DMS153 treated with DMSO at 0.1 percent for 48 hours (cell line): ENCODE measurements around the gene LGR4.

ENCODE experiments used
- DNase-seq: peaks from one replicate; lab custom pipeline; 2025; ENCODE audit not compliant: unreplicated experiment; lab: John Stamatoyannopoulos, UW

LGR4 gene

DNA sequence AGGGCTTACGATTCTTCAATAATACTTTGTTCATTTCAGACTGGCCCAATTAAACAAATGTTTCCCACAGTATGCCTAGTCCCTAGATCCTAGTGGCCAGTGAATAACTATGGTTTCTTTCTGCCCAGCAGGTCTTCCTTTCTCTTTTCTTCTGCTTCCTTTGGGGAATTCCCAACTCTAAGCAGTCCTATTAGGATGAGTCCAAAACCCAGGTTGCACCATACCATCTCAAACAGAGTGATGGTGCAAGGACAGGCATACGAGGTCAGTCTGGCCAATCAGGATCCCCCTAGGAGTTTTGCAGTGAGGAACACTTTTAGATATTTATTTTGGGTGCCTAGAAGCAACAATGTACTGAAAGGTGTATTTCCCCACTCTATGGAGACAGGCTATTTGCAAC lies 68.2 kb downstream of the LGR4 start:
- DNase-seq, result no peak

DNA sequence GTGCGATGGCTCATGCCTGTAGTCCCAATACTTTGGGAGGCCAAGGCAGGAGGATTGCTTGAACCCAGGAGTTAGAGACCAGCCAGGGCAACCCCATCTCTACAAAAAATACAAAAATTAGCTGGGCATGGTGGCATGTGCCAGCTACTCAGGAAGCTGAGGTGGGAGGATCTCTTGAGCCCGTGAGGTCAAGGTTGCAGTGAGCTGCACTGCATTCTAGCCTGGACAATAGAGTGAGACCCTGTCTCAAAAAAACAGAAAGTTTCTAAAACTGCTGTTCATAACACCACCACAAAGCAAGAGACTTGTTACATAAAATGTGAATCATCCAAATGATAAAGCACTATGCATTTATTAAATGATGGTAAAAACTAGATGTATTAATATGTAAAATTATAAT lies 69.4 kb downstream of the LGR4 start:
- DNase-seq, result no peak

DNA sequence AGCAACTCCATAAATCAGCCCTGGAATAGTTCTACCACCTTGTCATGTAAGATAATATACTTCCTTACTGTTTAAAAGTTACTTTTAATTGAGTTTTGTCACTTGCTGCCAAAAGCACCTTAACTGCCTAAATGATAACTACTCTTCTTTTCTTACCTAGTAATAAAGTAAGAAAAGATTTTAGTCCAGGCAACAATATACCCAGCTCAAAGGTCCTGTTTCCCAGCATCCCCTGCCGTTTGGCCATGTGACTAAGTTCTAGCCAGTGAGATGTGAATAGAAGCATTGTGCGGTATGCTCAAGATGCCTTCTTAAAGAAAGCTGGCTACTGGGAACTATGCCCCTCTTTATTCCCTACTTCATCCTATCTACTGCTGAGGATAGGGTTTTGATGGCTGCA lies 70.1 kb downstream of the LGR4 start:
- no peak for DNase-seq

DNA sequence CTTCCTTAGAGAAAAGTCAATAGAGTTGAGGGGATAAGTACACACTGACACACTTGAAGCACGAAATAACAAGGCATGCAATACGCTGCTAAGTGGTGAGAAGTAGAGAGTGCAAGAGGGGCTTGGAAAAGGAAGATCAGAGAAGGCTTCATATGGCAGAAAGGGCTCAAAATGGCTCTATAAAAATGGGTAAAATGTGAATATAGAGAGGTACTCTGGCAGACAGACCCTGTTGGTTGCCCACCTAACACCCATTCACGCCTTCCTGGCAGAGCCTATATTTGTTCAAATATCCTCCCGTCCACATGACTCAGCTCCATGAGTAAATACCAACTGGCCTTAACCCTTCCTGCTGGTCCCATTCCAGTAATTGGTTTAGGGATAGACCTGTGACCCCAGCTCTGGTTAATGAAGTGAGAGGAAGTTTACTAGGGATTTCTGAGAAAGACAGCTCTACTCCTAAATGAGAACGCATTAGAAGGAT lies 70.7 kb downstream of the LGR4 start:
- DNase-seq, result no peak

DNA sequence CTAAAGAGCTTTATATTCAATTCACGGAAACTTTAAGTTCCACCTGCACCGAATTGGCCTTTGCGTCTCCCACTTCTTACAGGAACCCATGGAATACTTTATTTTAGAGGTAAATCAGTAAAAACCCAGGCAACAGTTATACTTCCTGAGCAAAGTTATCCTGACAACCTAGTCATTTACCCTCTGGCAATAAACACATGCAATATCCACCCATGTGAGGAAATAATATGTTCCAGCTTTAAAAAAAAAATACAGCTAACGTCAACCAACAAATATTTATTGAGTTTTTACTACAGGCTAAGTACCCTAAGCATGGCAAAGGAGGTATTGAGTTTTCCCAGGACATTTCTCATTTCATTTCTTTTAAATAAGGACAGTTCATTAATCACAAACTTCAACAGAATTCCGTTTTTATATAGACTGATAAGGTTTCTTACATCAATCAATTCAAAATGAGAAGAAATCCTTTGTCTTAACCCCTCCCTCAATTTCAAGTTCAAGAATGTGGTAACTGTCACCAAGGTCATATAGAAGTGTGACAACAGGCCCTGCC lies 71.2 kb downstream of the LGR4 start:
- no peak for DNase-seq

DNA sequence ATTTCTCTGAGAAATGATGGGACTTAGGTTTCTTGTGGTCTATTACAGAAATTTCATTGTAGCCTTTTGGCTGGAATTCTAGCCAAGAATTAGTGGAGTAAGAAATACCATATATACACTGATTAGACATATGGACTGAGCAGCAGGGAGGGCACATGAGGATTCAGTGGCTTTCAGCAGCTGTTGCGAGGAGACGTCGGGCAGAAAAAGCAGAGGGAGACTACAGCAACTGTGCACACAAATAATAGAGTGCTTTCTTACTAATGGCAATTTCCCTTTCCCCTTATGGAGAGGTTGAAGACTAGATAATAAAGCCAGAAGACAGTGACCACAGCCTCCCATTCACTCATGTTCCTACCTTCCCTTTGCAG lies 74.2 kb downstream of the LGR4 start:
- no peak for DNase-seq

DNA sequence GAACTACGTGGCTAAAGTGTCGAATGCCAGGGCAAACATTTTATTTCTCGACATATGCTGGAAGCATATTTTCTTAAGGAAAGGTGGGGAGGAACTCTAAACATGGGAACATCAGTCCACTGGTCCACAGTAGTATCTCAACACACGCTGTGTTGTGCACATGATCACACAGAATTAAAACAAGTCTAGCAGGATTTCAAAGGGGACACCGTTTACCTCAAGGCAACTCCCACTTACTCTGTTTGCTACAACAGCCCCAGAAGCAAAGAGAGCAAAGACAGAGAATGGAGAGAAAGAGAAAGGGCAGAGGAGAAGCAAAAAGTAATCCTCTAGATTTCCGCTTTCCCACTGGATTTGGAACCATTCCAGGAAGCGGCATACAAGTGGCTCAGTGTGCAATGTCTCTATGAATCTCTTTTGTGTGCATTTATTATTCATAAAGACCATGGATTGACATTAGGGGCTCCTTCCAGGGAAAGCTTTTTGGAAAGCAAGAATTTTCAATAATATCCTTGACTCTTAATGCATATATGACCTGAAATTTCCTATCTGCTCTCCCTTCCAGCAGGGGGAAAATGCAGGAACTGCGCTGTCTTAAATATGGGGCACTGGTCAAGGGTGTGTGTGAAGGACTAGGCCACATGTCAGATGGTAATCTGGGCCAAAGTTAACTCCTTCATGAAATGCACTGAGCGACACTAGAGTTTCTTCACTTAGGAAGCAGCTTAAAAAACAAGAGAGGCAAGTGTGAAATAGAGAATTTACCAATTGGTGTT lies 74.8 kb downstream of the LGR4 start:
- DNase-seq, result no peak

DNA sequence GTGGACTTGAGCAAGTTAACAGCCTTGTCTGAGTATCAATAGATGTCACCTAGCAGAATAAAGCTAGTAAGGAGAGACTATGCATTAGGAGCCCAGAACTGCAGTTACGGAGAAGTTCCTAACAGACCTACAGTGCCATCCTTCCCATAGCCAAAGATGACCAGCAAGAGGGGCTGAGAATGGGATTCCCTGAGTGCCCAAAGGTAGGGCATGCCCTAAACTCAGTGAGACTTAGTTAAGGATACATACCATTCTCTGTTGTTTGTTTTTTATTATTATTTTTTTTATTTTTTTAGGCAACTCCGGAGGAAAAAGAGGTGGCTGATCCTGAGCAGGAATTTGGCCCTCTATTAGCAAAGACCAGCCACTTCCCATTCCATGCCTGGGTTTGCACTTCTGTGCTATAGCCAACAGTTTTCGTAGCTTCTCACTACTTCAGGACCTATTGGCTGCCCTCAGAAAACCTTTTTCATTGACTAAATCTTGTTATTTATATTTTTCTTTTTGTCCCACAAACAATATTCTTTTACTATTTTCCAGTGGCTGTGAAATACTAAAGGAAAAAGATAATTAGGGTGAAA lies 76.2 kb downstream of the LGR4 start:
- DNase-seq, result no peak

DNA sequence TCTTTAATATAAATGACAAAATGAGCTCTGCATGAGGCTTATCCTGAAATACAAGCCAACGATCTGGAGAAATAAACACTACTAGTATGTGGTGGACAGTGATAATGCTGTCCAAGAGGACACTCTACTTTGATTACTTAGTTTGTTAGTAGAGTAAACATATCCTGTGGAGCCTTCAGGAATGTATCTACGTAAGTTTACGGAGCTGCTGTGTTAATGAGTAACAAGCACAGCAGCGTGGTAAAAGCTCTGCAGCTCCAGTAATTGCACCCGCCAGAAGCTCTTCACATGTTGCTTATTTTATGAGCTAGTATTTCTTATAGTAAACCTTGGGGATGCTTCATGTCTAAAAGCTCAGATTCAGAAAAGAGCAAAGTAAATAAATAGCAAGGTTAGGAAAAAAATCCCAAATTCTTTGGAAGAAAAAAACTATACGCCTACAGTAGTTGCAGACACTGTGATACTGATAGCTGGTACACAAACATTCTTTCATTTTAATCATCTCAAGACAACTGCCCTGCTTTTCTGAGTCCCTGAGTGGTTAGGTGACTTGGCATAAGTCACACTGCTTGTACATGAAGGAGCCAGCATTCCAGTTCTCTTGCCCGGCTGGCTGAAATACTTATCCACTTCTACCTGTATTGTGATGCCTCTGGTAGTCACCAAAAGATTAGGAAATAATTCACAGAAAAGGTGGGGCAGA lies 76.9 kb downstream of the LGR4 start:
- no peak for DNase-seq

DNA sequence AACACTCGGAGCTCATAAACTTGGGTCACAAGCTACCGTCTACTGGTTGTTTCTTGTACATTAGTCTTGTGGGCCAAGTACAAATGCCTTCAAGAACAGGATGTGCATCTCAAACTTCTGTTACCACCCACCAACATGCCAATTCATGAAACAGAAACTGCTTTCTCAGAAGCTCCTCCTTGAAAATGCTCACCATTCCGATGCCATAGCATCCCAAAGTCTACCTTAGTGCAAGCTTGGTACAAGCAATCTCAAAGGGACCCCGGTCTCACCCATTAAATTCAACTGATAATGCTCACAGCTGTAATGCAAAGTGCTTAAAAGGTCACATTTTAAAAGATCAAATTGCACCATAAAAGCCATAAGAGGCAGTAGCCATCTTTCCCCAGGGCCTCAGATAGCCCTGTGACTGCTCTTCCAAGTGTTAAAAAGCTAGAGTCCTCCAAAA lies 77.8 kb downstream of the LGR4 start:
- no peak for DNase-seq

DNA sequence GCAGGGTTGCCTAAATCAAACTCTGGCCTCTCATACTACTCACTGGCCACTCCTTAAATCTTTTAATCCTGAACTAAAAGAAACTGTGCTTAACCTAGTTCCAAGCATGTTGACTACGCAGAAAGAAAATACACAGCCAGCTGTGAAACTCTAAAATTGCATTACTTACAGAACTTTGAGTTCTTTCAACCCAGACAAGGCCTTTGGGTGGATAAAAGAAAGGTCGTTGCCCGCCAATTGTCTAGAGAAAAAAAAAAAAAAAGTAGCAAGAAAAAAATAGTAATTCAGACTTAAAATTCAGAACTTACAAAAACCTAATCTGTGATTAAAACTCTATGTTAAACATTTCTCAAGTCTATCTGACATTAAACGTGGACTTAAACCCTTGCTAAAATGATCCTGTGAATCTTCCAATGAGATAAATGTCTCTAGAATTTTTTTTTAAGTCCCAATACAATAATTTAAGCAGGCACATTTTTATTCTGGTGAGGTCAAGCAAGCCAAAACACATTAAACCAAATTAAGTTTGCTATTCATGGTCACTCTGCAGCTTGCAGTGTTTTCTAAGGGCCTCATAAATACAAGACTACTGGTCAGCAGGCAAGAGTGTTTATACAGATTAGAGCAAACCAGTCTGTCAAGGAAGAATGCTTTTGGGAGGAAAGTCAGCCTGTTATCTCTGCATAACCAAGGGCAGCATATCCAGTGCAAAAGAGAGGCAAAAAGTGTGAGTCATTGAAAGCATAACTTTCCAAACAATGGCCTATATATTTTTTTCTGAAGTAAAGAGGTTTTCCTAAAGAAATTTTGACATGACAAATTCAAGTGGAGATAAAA lies 80.1 kb downstream of the LGR4 start:
- DNase-seq, result no peak

DNA sequence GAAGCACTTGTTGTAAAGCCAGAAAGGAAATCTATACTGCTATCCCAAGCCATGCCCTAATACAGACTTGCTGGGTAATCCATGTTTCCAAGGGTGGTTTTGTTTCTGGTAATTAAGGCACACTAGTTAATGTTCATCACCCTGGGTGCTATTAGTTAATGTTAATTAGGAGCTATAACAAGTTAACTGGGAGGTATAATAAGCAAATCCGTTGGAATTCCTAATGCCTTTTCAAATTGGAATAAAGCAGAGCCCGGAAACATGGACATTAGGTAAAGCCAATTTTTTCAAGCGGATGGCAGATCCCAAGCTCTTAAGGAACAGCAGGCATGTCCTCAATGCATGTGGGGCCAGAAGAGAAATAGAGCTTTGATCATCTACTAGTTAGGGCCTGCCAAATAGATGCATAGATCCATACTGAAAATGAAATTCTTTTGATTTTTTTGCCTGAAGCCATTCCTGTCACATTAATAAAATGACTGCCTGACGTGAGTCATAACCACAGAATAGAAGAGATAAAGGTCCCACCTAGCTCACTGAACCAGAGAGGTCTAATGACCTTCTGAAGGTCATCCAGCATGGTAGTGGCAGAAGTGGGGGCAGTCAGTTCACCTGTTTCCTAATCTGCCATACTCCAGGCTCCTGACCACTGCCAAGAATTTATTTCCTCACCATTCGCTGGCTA lies 81.1 kb downstream of the LGR4 start:
- no peak for DNase-seq

DNA sequence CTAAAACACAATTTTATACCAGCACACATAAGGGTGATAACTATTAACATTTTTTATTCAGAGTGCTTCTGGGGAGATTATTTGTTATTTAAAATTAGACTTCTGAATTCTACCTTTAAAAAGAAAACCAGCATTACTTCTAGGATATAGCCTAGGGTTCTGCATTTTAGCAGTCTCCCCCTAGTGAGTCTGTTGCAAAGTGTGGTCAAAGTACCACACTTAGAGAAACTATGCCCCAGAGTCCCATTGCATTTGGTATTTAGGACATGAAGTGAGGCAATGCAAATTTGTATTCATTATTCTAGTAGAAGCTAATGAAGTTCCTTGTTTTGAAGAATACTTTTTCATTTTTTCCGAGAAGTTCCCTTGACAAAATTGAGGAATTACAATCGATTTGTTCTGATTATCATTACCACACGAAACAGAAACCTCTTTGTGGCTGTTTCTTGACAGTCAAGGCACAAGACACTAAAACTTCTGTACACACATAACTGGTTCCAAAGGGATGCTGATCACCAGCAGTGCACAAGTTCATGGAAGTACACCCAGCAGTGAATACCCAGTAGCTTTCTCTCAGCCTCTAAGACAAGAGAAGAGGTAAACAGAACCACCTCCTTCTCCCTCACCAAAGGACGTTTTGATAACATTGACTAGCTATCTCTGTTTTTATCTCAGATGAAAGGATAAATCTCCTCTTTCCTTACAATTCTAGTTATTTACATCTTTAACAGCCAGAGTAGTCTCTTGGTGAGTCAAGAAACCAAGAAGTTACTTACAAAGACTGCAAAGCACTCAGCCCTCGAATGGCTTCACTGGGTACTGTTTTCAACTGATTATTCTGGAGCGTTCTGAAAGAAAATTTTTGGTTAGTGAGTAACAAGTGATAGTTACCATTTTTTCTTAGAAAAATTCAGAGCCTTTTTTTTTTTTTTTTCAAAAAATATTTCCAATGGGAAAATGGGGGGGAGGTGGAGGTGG lies 82.0 kb downstream of the LGR4 start:
- DNase-seq, result no peak

DNA sequence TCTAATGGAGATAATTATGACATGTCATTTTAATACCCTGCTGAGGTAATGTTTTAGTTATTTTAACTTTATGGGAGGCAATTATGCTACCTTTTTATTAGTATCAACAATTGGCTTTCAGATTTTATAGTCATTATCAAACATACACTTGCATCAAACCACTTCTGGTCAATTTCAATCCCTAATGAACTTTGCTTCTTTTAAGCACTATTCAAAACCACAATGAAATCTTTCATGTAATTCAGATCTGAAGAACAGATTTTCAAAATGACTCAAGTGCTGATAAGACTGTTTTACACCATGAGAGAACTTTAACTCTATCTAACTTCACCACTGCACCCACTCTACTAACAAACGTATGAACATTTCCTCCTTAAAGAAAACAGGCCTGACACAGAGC lies 83.7 kb downstream of the LGR4 start:
- no peak for DNase-seq

DNA sequence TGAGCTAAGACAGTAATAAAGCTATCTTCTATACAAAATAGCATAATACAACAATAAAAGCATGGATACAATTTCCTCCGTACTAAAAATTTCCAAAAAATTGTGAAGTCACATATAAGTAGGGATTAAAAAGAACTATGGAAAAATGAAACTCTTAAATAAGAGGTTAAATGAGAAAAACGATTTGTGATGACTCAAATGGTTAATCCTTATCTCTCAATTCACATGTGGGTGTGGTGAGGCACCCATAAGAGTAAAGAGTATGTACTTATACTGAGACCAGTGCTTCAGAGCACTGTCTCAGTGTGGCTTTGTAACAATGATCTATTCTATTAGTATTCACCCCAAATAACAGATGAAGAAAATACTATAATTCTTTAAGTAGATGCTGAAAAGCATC lies 84.6 kb downstream of the LGR4 start:
- no peak for DNase-seq

DNA sequence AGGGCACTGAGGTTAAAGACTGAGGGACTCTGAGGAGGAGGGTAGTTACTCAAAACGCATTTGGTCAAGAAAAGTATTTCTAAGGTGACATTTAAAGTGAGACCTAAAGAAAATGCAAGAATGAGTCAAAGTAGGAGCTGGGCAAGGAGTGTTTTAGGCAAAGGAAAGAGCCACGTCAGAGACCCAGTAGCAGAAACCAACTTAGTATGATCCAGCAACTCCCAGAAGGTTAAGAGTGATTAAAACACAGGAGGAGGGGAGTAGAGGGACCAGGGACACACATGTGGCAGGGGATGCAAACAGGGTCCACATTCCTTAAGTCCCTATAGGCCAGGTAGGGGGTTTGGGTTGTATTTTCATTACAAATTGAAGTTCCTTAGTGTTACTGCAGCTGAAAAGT lies 85.2 kb downstream of the LGR4 start:
- DNase-seq, result no peak

DNA sequence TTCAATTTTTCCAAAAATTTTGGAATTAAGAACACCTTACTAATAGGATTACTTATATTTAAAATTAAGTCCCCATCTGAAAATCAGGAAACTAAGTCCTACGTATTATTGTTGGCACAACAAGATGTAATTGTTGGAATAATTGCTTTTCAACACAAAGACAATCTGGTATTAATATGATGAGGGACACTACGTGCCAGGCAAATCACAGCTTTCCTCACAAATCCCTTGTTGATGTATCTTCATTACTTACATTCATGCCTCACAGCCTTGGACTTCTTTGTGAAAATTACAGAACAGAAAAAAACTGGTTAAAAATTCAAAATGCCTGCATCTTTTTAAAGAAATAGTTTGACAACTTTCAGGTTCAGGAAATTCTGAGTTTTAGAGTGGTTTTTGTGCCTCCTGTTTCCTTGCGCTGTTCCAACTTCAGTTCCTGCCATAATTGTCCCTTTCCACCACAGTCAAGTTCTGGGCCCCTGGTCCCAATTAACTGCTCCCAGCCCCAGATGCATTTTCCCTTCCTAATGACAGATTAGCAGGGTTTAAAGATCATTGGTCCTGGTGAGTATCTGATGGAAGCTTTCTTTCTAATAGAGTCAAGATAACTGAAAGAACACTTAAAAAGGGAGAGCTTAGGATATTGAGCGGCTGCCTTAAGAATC lies 86.3 kb downstream of the LGR4 start:
- no peak for DNase-seq

DNA sequence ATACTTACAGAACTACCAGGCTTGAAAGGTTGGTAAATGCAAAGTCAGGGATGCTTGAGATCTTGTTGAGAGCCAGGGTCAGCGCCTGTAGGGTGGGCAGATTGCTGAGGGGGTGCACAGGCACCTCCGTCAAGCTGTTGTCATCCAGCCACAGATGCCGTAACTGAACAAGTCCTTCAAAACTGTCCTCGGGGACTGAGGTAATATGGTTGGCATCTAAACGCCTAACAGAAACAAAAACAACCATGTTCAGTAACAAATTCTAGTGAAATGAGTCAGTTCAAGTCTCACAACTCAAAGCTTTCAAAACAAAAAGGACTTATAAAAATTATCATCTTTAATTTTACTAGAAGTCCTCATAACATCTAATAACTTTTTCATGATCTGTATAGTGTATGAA lies 87.3 kb downstream of the LGR4 start:
- DNase-seq, result no peak

DNA sequence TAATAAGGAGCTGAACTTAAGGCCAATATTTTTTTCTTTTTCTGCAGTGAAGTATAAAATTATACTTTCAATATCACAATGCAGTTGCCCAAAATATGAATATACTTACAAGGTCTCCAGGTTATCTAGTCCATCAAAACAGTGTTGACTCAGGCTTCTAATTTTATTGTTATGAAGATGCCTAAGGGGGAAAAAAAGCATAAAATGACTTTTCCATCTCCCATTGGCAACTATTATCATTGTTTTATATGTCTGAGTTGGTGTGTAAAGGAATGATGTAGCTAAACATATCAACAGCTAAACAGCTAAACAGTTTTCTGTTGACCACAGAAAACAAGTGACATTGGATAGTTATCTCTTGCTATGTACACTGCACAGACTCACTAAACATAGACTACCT lies 88.4 kb downstream of the LGR4 start:
- DNase-seq, result no peak
